Measurements from ENCODE around the gene DDX20.

GRCh38 chr1:111737216-111738132, 18.2 kb upstream of the DDX20 start:
- TF ChIP-seq EZH2 (IDR thresholded peaks at IDR 0.05; ENCODE audit: borderline replicate concordance, low read length) (no peak), CTCF (conservative IDR thresholded peaks at IDR 0.05 in 1 of 2, IDR thresholded peaks at IDR 0.05 in 1 of 2; ENCODE audit: extremely low read depth in 1 of 2, insufficient read depth in 1 of 2, low read depth in 1 of 2, low read length in 2 of 2) (no peak)

Data from mammary epithelial cell (primary cell).